MM.1S (cell line): ENCODE data around the gene MALRD1.

ENCODE experiments used
- DNase-seq: peaks from one replicate; pipeline ENCODE4 v3.0.0-alpha.2; 2015
- H2AFZ ChIP-seq: fragments of 300-600 bp; sonication (generic); 2 replicates; pipeline ENCODE4 v1.6.0; 2016; ENCODE audit warnings: antibody characterized with exemption, low read length
- H3F3A ChIP-seq: fragments of 300-600 bp; sonication (generic); 2 replicates; pipeline ENCODE4 v1.6.1; 2016; ENCODE audit warnings: mild to moderate bottlenecking, antibody characterized with exemption, low read length, moderate library complexity, mixed read lengths; ENCODE audit not compliant: insufficient read depth
- H3K27ac ChIP-seq: fragments of 300-600 bp; sonication (generic); 2 replicates; pipeline ENCODE4 v1.5.1; 2016; ENCODE audit warnings: mild to moderate bottlenecking, low read length
- H3K27me3 ChIP-seq: fragments of 300-600 bp; sonication (generic); replicated peaks from 2 replicates; pipeline ENCODE4 v1.6.0; 2016; ENCODE audit warnings: low read length; ENCODE audit not compliant: insufficient read depth
- H3K36me3 ChIP-seq: fragments of 300-600 bp; sonication (generic); replicated peaks from 2 replicates; pipeline ENCODE4 v1.6.1; 2016; ENCODE audit warnings: mild to moderate bottlenecking, low read length, mixed read lengths; ENCODE audit not compliant: insufficient read depth
- H3K4me1 ChIP-seq: fragments of 300-600 bp; sonication (generic); 2 replicates; pipeline ENCODE4 v1.6.1; 2016; ENCODE audit warnings: low read length, mixed read lengths
- H3K4me2 ChIP-seq: fragments of 300-600 bp; sonication (generic); 2 replicates; pipeline ENCODE4 v1.6.0; 2016; ENCODE audit warnings: low read depth, low read length
- H3K4me3 ChIP-seq: fragments of 300-600 bp; sonication (generic); 2 replicates; pipeline ENCODE4 v1.5.1; 2016; ENCODE audit warnings: low read length, mixed read lengths
- H3K79me2 ChIP-seq: fragments of 300-600 bp; sonication (generic); 2 replicates; pipeline ENCODE4 v1.6.1; 2016; ENCODE audit warnings: mixed run types, low read length, mixed read lengths
- H3K9ac ChIP-seq: fragments of 300-600 bp; sonication (generic); 2 replicates; pipeline ENCODE4 v1.6.1; 2016; ENCODE audit warnings: low read length, mixed read lengths
- H3K9me2 ChIP-seq: fragments of 300-600 bp; sonication (generic); replicated peaks from 2 replicates; pipeline ENCODE4 v1.6.1; 2016; ENCODE audit warnings: mild to moderate bottlenecking, low read length, mixed read lengths; ENCODE audit not compliant: insufficient read depth
- H3K9me3 ChIP-seq: fragments of 300-600 bp; sonication (generic); replicated peaks from 2 replicates; pipeline ENCODE4 v1.6.1; 2016; ENCODE audit warnings: mild to moderate bottlenecking, low read length, mixed read lengths; ENCODE audit not compliant: insufficient read depth
- H4K20me1 ChIP-seq: fragments of 300-600 bp; sonication (generic); 2 replicates; pipeline ENCODE4 v1.6.1; 2016; ENCODE audit warnings: mild to moderate bottlenecking, low read length, moderate library complexity, mixed read lengths; ENCODE audit not compliant: insufficient read depth
- CTCF ChIP-seq: fragments of 300-600 bp; sonication (generic); IDR thresholded peaks from 2 replicates; pipeline ENCODE4 v1.5.1; 2016; ENCODE audit warnings: antibody characterized with exemption, low read length, mixed read lengths
- EZH2 ChIP-seq: fragments of 300-600 bp; sonication (generic); optimal IDR thresholded peaks from 2 replicates; pipeline ENCODE3; 2017; ENCODE audit warnings: low read depth, mild to moderate bottlenecking, antibody characterized with exemption, low read length, mixed read lengths
- EZH2phosphoT487 ChIP-seq: fragments of 300-600 bp; sonication (generic); IDR thresholded peaks from 2 replicates; pipeline ENCODE4 v1.6.1; 2018; ENCODE audit warnings: antibody characterized with exemption, low read length

Gene MALRD1

DNA sequence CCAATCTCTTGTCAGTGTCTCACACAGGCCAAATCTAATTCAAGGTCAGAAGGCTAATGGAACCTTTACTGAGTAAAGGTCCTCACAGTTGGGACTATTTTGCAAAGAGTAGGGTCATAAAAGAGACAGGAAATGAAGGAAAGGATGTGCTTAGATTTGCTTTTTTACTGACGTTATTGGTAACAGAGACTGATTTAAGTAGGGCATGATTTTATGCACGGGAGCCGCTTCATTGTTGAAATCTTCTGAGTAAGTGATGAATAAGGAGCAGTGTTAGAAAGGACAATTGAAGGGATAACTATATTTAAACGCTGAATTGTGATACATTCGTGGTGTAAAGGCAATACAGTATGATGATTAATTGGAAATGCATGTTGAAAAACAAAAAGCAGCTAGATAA lies 261.5 kb downstream of the MALRD1 start:
- Histone ChIP-seq H3K27me3 (no peaks in the 10 kb centered on the region), H3K9me2 (no peaks in the 10 kb centered on the region), H3K9ac (no peak overlapping the region), H3K9me3 (no peaks in the 10 kb centered on the region), H3K36me3 (no peaks in the 10 kb centered on the region), H3K79me2 (no peaks in the 10 kb centered on the region), H3K27ac (no peak overlapping the region), H3K4me1 (no peaks in the 10 kb centered on the region), H3K4me2 (no peak overlapping the region), H3F3A (no peaks in the 10 kb centered on the region), H3K4me3 (no peak overlapping the region), H2AFZ (no peak overlapping the region), H4K20me1 (no peaks in the 10 kb centered on the region)
- DNase-seq, result no peak
- no peak for TF ChIP-seq EZH2phosphoT487
- no peak for TF ChIP-seq CTCF
- no peak for TF ChIP-seq EZH2

DNA sequence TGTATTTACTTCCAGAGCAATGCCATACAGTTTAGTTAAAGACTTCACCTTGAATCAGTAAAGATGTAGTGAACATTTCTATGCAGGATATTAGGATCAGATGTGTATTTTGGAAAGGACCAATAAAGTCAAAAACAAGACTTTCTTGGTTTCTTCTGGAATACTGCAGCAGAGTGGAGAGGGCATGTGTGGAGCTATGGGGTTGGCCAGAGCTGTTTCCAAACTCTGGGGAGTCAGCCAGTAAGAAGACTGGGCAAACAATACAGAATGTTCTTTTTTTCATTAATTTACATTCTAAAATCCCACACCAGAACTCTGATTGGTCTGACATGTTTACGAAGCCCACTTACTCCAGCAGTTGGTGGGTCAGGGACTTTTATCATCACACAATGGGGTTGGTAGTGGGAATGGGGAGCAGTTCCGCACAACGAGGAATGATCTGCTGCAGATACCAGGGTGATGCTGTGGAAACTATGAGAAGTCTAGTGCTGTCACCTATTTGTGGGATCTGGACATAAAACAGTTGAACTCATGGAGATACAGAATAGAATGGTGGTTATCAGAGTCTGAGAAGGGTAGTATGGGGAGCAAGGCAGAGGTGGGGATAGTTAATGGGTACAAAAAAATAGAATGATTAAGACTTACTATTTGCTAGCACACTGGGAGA lies 267.7 kb downstream of the MALRD1 start:
- Histone ChIP-seq H3K36me3 (no peaks in the 10 kb centered on the region), H3K9me3 (no peaks in the 10 kb centered on the region), H3K27me3 (no peaks in the 10 kb centered on the region), H3K9me2 (no peaks in the 10 kb centered on the region), H3K4me2 (no peak overlapping the region), H3K4me1 (no peaks in the 10 kb centered on the region), H3K27ac (no peak overlapping the region), H3F3A (no peaks in the 10 kb centered on the region), H3K79me2 (no peaks in the 10 kb centered on the region), H2AFZ (no peak overlapping the region), H3K4me3 (no peak overlapping the region), H4K20me1 (no peaks in the 10 kb centered on the region), H3K9ac (no peak overlapping the region)
- no peak for TF ChIP-seq CTCF
- no peak for TF ChIP-seq EZH2phosphoT487
- no peak for TF ChIP-seq EZH2
- no peak for DNase-seq

DNA sequence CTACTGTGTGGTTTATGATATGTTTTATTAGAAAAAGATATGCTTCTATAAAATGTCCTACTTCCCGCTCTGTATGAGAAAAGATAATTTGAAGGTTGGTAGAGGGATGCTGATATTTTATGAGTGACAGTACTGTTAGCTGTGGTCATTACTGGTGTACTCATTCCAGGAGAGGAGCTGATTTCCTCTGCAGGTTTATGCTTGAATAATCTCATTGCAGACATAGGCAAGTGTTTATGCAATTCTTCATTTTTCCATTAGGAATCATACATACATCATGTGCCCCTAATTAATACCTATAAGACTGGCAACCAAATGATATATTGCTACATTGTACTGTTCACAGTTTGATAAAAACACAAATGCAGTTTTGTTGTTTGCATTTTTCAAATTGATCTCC lies 269.4 kb downstream of the MALRD1 start:
- no peaks in the 10 kb centered on the region for H3F3A ChIP-seq
- no peaks in the 10 kb centered on the region for H3K27me3 ChIP-seq
- H3K9ac ChIP-seq, result no peak overlapping the region
- no peaks in the 10 kb centered on the region for H3K9me3 ChIP-seq
- H3K4me1 ChIP-seq, result no peaks in the 10 kb centered on the region
- no peaks in the 10 kb centered on the region for H3K9me2 ChIP-seq
- no peak overlapping the region for H2AFZ ChIP-seq
- H3K4me2 ChIP-seq, result no peak overlapping the region
- H3K79me2 ChIP-seq, result no peaks in the 10 kb centered on the region
- no peak overlapping the region for H3K27ac ChIP-seq
- TF ChIP-seq EZH2phosphoT487, result no peak
- no peak for TF ChIP-seq CTCF
- no peak for TF ChIP-seq EZH2
- no peak overlapping the region for H3K4me3 ChIP-seq
- no peaks in the 10 kb centered on the region for H4K20me1 ChIP-seq
- H3K36me3 ChIP-seq, result no peaks in the 10 kb centered on the region
- no peak for DNase-seq
